Fibroblast of villous mesenchyme (primary cell): ENCODE measurements around the gene ADAM20. TPM values are rescaled to one million over a fixed set of nuclear protein-coding genes. Genes with fewer than 3 reads are reported as not detected.

ENCODE experiments used
- DNase-seq: peaks from one replicate; pipeline ENCODE4 v3.0.0-alpha.2; 2010; ENCODE audit warnings: low read depth
- H3K4me3 ChIP-seq: 2 replicates; pipeline ENCODE4 v1.5.1; 2011; ENCODE audit warnings: low read depth, mild to moderate bottlenecking, low read length
- CTCF ChIP-seq: IDR thresholded peaks from 2 replicates; pipeline ENCODE4 v1.5.1; 2012; ENCODE audit warnings: low read depth, mild to moderate bottlenecking, low read length; ENCODE audit not compliant: insufficient read depth
- total RNA-seq: library from RNA; depleted of rRNA; stranded (reverse); fragments of >200 nt; gene quantifications from 2 replicates; pipeline ENCODE4 v1.2.3, GENCODE V29; 2012

ADAM20 gene
- total RNA-seq, 1 donor: 0.86 TPM

- H3K4me3 ChIP-seq: no peak overlapping the region
- no peak for TF ChIP-seq CTCF
- DNase-seq: no peak
Measured at GRCh38 chr14:70558356-70558755, 23.6 kb upstream of the ADAM20 start.

- DNase-seq: peak; percentile 9
Measured at GRCh38 chr14:70555890-70556289, 21.1 kb upstream of the ADAM20 start.

GRCh38 chr14:70538087-70538486, 3.3 kb upstream of the ADAM20 start:
- no peak for TF ChIP-seq CTCF
- no peak overlapping the region for H3K4me3 ChIP-seq
- DNase-seq: no peak

More at GRCh38 chr14:70555890-70556289, 21.1 kb upstream of the ADAM20 start:
- TF ChIP-seq CTCF: no peak
- H3K4me3 ChIP-seq: no peak overlapping the region

GRCh38 chr14:70536830-70537229, 2.0 kb upstream of the ADAM20 start:
- TF ChIP-seq CTCF: no peak
- DNase-seq: no peak
- no peak overlapping the region for H3K4me3 ChIP-seq

- no peak overlapping the region for H3K4me3 ChIP-seq
- DNase-seq: no peak
- no peak for TF ChIP-seq CTCF
Measured at GRCh38 chr14:70530417-70530816, 4.4 kb downstream of the ADAM20 start.

GRCh38 chr14:70527501-70528105, 7.2 kb downstream of the ADAM20 start:
- DNase-seq: no peak
- no peak overlapping the region for H3K4me3 ChIP-seq
- TF ChIP-seq CTCF: no peak

- no peak for DNase-seq
- H3K4me3 ChIP-seq: no peak overlapping the region
- no peak for TF ChIP-seq CTCF
Measured at GRCh38 chr14:70525691-70526090, 9.1 kb downstream of the ADAM20 start.
